VCaP (cell line): Measurements from ENCODE around the gene CNN3.

ENCODE experiments used
- H3K27ac ChIP-seq: fragments of 450-650 bp; 2 replicates; pipeline ENCODE4 v1.5.1; 2017
- CTCF ChIP-seq: fragments of 450-650 bp; conservative IDR thresholded peaks from 2 replicates; pipeline ENCODE4 v1.5.1; 2017; ENCODE audit warnings: mild to moderate bottlenecking, moderate library complexity

The CNN3 gene

GRCh38 chr1:94894630-94895029 is 32.3 kb downstream of the CNN3 start:
- no peak for TF ChIP-seq CTCF
- H3K27ac ChIP-seq: no peak overlapping the region

- no peak for TF ChIP-seq CTCF
- H3K27ac ChIP-seq: no peak overlapping the region
Observed at GRCh38 chr1:94892604-94893254, 34.2 kb downstream of the CNN3 start.

GRCh38 chr1:94888201-94888600 is 38.7 kb downstream of the CNN3 start:
- H3K27ac ChIP-seq: no peak overlapping the region
- no peak for TF ChIP-seq CTCF

- H3K27ac ChIP-seq: no peak overlapping the region
- TF ChIP-seq CTCF: no peak
Observed at GRCh38 chr1:94887603-94888171, 39.2 kb downstream of the CNN3 start.

- no peak for TF ChIP-seq CTCF
Observed at GRCh38 chr1:94887106-94887505, 39.8 kb downstream of the CNN3 start.

GRCh38 chr1:94886361-94886760 is 40.5 kb downstream of the CNN3 start:
- H3K27ac ChIP-seq: no peak overlapping the region
- no peak for TF ChIP-seq CTCF

More at GRCh38 chr1:94887106-94887505, 39.8 kb downstream of the CNN3 start:
- no peak overlapping the region for H3K27ac ChIP-seq

- peak overlapping the region; percentile 37 for H3K27ac ChIP-seq
- no peak for TF ChIP-seq CTCF
Observed at GRCh38 chr1:94884507-94884906, 42.4 kb downstream of the CNN3 start.
